ENCODE measurements around the gene TBC1D8.

TBC1D8 gene

GRCh38 chr2:101132202-101132601 is 19.0 kb downstream of the TBC1D8 start:
- no peaks in the 10 kb centered on the region for H3K36me3 ChIP-seq (ENCODE audit: low read depth)
- no peak overlapping the region for H3K27ac ChIP-seq (ENCODE audit: poor library complexity, severe bottlenecking)
- ATAC-seq (ENCODE audit: low read depth) (no peak), DNase-seq (ENCODE audit: low spot score) (no peak)
- peaks cover 23% of the 10 kb centered on the region for H3K4me1 ChIP-seq (ENCODE audit: insufficient read depth, poor library complexity, severe bottlenecking)
- no peaks in the 10 kb centered on the region for H3K27me3 ChIP-seq (ENCODE audit: insufficient read depth, poor library complexity, severe bottlenecking)
- no peaks in the 10 kb centered on the region for H3K9me3 ChIP-seq (ENCODE audit: severe bottlenecking)
- TF ChIP-seq CTCF (IDR thresholded peaks at IDR 0.05; ENCODE audit: poor library complexity, severe bottlenecking): no peak
- H3K4me3 ChIP-seq (ENCODE audit: severe bottlenecking): no peak overlapping the region

DNA sequence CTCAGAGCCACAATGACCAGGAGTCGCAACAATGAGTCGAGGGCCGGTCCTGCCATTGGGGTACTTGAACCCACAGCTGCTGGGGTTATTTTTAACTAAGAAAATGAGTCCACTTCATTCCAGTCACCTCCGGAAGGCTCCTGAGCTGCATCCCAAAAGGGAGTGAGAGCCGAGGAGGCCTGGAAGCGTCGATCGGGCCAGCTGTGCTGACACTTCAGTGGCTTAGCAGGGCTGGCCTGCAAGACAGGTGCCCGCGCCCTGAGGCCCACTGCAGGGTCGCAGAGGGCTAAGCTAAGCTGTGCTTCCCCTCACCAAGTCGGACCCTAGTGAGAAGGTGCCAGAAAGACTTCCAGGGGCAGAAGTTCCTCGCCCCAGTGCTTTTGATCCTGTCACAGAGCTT is 21.1 kb downstream of the TBC1D8 start:
- no peak overlapping the region for H3K27ac ChIP-seq (ENCODE audit: poor library complexity, severe bottlenecking)
- H3K27me3 ChIP-seq (ENCODE audit: insufficient read depth, poor library complexity, severe bottlenecking): no peaks in the 10 kb centered on the region
- 0 out of 2 replicates have a peak, but pooled peaks cover 5% of the 10 kb centered on the region for H3K36me3 ChIP-seq (ENCODE audit: low read depth)
- ATAC-seq (ENCODE audit: low read depth) (no peak), DNase-seq (ENCODE audit: low spot score) (no peak)
- peaks cover 44% of the 10 kb centered on the region for H3K4me1 ChIP-seq (ENCODE audit: insufficient read depth, poor library complexity, severe bottlenecking)
- no peak for TF ChIP-seq CTCF (IDR thresholded peaks at IDR 0.05; ENCODE audit: poor library complexity, severe bottlenecking)
- H3K4me3 ChIP-seq (ENCODE audit: severe bottlenecking): no peak overlapping the region
- H3K9me3 ChIP-seq (ENCODE audit: severe bottlenecking): no peaks in the 10 kb centered on the region

- H3K9me3 ChIP-seq (ENCODE audit: severe bottlenecking): no peaks in the 10 kb centered on the region
- no peaks in the 10 kb centered on the region for H3K27me3 ChIP-seq (ENCODE audit: insufficient read depth, poor library complexity, severe bottlenecking)
- H3K4me3 ChIP-seq (ENCODE audit: severe bottlenecking): no peak overlapping the region
- peak overlapping the region; percentile 97 for H3K27ac ChIP-seq (ENCODE audit: poor library complexity, severe bottlenecking)
- peaks cover 60% of the 10 kb centered on the region for H3K4me1 ChIP-seq (ENCODE audit: insufficient read depth, poor library complexity, severe bottlenecking)
- DNase-seq (ENCODE audit: low spot score) (no peak), ATAC-seq (ENCODE audit: low read depth) (no peak)
- H3K36me3 ChIP-seq (ENCODE audit: low read depth): 0 out of 2 replicates have a peak, but pooled peaks cover 8% of the 10 kb centered on the region
- no peak for TF ChIP-seq CTCF (IDR thresholded peaks at IDR 0.05; ENCODE audit: poor library complexity, severe bottlenecking)
Observed at GRCh38 chr2:101127319-101128056, 23.7 kb downstream of the TBC1D8 start.

DNA sequence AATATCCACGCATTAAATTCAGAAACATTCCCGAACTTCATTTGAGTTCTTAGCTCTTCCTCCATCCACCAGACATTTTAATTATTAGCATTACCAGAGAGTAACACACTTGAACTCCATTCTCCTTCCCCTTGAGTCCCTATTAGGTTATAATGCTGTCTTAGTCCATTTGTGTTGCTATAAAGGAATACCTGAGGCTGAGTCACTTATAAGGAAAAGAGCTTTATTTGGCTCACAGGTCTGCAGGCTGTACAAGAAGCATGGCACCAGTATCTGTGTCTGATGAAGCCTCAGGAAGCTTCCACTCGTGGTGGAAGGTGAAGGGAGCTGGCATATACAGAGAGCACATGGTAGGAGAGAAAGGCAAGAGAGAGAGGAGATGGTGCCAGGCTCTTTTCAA is 25.4 kb downstream of the TBC1D8 start:
- no peak for ATAC-seq (ENCODE audit: low read depth)
- Histone ChIP-seq H3K9me3 (ENCODE audit: severe bottlenecking) (no peaks in the 10 kb centered on the region), H3K27me3 (ENCODE audit: insufficient read depth, poor library complexity, severe bottlenecking) (no peaks in the 10 kb centered on the region), H3K36me3 (ENCODE audit: low read depth) (0 out of 2 replicates have a peak, but pooled peaks cover 9% of the 10 kb centered on the region), H3K27ac (ENCODE audit: poor library complexity, severe bottlenecking) (peak overlapping the region; percentile 97), H3K4me1 (ENCODE audit: insufficient read depth, poor library complexity, severe bottlenecking) (peaks cover 69% of the 10 kb centered on the region), H3K4me3 (ENCODE audit: severe bottlenecking) (no peak overlapping the region)
- TF ChIP-seq CTCF (IDR thresholded peaks at IDR 0.05; ENCODE audit: poor library complexity, severe bottlenecking): no peak
- no peak for DNase-seq (ENCODE audit: low spot score)

GRCh38 chr2:101125374-101125773 is 25.8 kb downstream of the TBC1D8 start:
- Histone ChIP-seq H3K36me3 (ENCODE audit: low read depth) (0 out of 2 replicates have a peak, but pooled peaks cover 9% of the 10 kb centered on the region), H3K9me3 (ENCODE audit: severe bottlenecking) (no peaks in the 10 kb centered on the region), H3K4me3 (ENCODE audit: severe bottlenecking) (no peak overlapping the region), H3K27me3 (ENCODE audit: insufficient read depth, poor library complexity, severe bottlenecking) (no peaks in the 10 kb centered on the region), H3K4me1 (ENCODE audit: insufficient read depth, poor library complexity, severe bottlenecking) (peaks cover 73% of the 10 kb centered on the region), H3K27ac (ENCODE audit: poor library complexity, severe bottlenecking) (peak overlapping the region; percentile 97)
- ATAC-seq (ENCODE audit: low read depth) (peak; percentile 49), DNase-seq (ENCODE audit: low spot score) (no peak)
- TF ChIP-seq CTCF (IDR thresholded peaks at IDR 0.05; ENCODE audit: poor library complexity, severe bottlenecking): no peak

All from RWPE2 (cell line).